ENCODE results near the gene TSPAN3. TPM values are rescaled to one million over a fixed set of nuclear protein-coding genes. Genes with fewer than 3 reads are reported as not detected.

TSPAN3 gene
- total and polyA plus RNA-seq, 2 donors (not counting 3 experiments of a cell fraction or from before 2014, with no cell fraction given) = 215 to 606 TPM

- H3K27ac ChIP-seq (ENCODE audit: insufficient read depth, low read depth, low read length) = no peak overlapping the region
- H3K4me1 ChIP-seq (ENCODE audit: control insufficient read depth, extremely low read depth, insufficient read depth, low read length) = peaks cover 3% of the 10 kb centered on the region
- no peak overlapping the region for H3K9ac ChIP-seq (replicated peaks; ENCODE audit: extremely low read depth, insufficient read depth, low read length)
- H3K27me3 ChIP-seq (ENCODE audit: control insufficient read depth in 2 of 2, insufficient read depth in 2 of 2, low read length in 2 of 2) = no peaks in the 10 kb centered on the region
- FAIRE-seq (no peak), DNase-seq (ENCODE audit: low read depth, low spot score) (no peak)
- H3K79me2 ChIP-seq (ENCODE audit: control insufficient read depth, insufficient read depth, low read length) = no peaks in the 10 kb centered on the region
- H3K9me1 ChIP-seq (replicated peaks; ENCODE audit: control insufficient read depth, extremely low read depth, insufficient read depth, low read length) = no peaks in the 10 kb centered on the region
- H3K4me3 ChIP-seq (replicated peaks in 1 of 3; ENCODE audit: insufficient read depth in 1 of 3, low read depth in 1 of 3, low read length in 3 of 3) = peak overlapping the region in 2 of 3 experiments; percentile 23 to 30
- BruUV-seq (replicated peaks) = no TSS peak
- H4K20me1 ChIP-seq (replicated peaks; ENCODE audit: control insufficient read depth, extremely low read depth, insufficient read depth, low read length) = no peaks in the 10 kb centered on the region
- no peak for TF ChIP-seq JUN (IDR thresholded peaks at IDR 0.05; ENCODE audit: borderline replicate concordance, insufficient read depth, insufficient read length, low read depth)
- no peak for TF ChIP-seq POLR2AphosphoS5 (IDR thresholded peaks at IDR 0.05; ENCODE audit: insufficient read depth, low read depth, low read length)
- TF ChIP-seq GATA2 (IDR thresholded peaks at IDR 0.05; ENCODE audit: insufficient read depth, insufficient read length, low read depth, low read length) = no peak
- no peak for TF ChIP-seq CTCF (IDR thresholded peaks at IDR 0.05; ENCODE audit: extremely low read depth in 1 of 2, insufficient read depth in 1 of 2, low read depth in 1 of 2, low read length in 2 of 2)
- TF ChIP-seq MAX (IDR thresholded peaks at IDR 0.05; ENCODE audit: insufficient read depth, insufficient read length) = no peak
- no peak for TF ChIP-seq MYC (IDR thresholded peaks at IDR 0.05; ENCODE audit: low read depth, low read length)
- no peak for TF ChIP-seq EZH2 (IDR thresholded peaks at IDR 0.05; ENCODE audit: borderline replicate concordance, low read depth, low read length, severe bottlenecking)
- TF ChIP-seq POLR2A (IDR thresholded peaks at IDR 0.05; ENCODE audit: low read depth, low read length) = no peak
- TF ChIP-seq FOS (IDR thresholded peaks at IDR 0.05; ENCODE audit: borderline replicate concordance, insufficient read depth, low read length) = no peak
- H3K4me2 ChIP-seq (ENCODE audit: insufficient read depth, low read length) = peak overlapping the region; percentile 43
- intact Hi-C loops (cut with micrococcal nuclease) = no loop called here
- H2AFZ ChIP-seq (ENCODE audit: low read depth, low read length) = peak overlapping the region; percentile 87
- no peaks in the 10 kb centered on the region for H3K36me3 ChIP-seq (ENCODE audit: control insufficient read depth in 2 of 2, extremely low read depth in 1 of 2, insufficient read depth in 2 of 2, low read length in 2 of 2)
- ChIA-PET CTCF (interaction anchor here (1.5 kb wide), 2 partner anchors 55 to 515 kb away, joined by 5 read pairs; no protein-coding TSS in a partner anchor), POLR2A (no interaction called here)
- dilution Hi-C loops (cut with MboI; ENCODE audit: extremely low pct_ligation_motif_present, low sequenced_read_pairs) = no loop called here
- no peaks in the 10 kb centered on the region for H3K9me3 ChIP-seq (replicated peaks; ENCODE audit: control insufficient read depth, insufficient read depth, low read length)
These were observed 42.3 kb downstream of the TSPAN3 start for GRCh38 chr15:77028451-77029165.

Data from endothelial cell of umbilical vein (primary cell).